Stimulated activated CD4-positive, alpha-beta T cell treated with anti-CD3 and anti-CD28 coated beads, Interleukin-4, amount 100 ng/mL, for 48 hours (primary cell): ENCODE results near the gene ATP4A.
A peak's percentile ranks its signal among the peaks of the same experiment; 100 is the strongest.

Experiments
- DNase-seq, 2 donors: peaks; one replicate each; pipeline ENCODE4 v3.0.0-alpha.2; 2020; ENCODE audit warnings: low read depth in 2 of 2

Gene ATP4A

GRCh38 chr19:35565016-35565856 lies 1.8 kb upstream of the ATP4A start:
- DNase-seq = no peak

GRCh38 chr19:35562776-35563175 lies 682 bp downstream of the ATP4A start:
- no peak for DNase-seq

- DNase-seq = no peak
Observed at GRCh38 chr19:35562336-35562735, 1.1 kb downstream of the ATP4A start.

- DNase-seq = no peak
Observed at GRCh38 chr19:35561436-35561835, 2.0 kb downstream of the ATP4A start.

- no peak for DNase-seq
Observed at GRCh38 chr19:35560677-35561076, 2.8 kb downstream of the ATP4A start.

GRCh38 chr19:35560271-35560670 lies 3.2 kb downstream of the ATP4A start:
- DNase-seq = no peak

GRCh38 chr19:35559781-35560180 lies 3.7 kb downstream of the ATP4A start:
- DNase-seq = no peak

- no peak for DNase-seq
Observed at GRCh38 chr19:35559281-35559659, 4.2 kb downstream of the ATP4A start.

- no peak for DNase-seq
Observed at GRCh38 chr19:35558400-35559280, 4.8 kb downstream of the ATP4A start.

- peak; percentile 40 to 59 for DNase-seq
Observed at GRCh38 chr19:35557539-35558399, 5.7 kb downstream of the ATP4A start.

- DNase-seq = no peak
Observed at GRCh38 chr19:35556846-35557538, 6.5 kb downstream of the ATP4A start.

- no peak for DNase-seq
Observed at GRCh38 chr19:35556025-35556590, 7.3 kb downstream of the ATP4A start.

GRCh38 chr19:35555301-35556005 lies 8.0 kb downstream of the ATP4A start:
- DNase-seq = no peak

- DNase-seq = no peak
Observed at GRCh38 chr19:35554076-35554475, 9.4 kb downstream of the ATP4A start.

GRCh38 chr19:35553385-35554000 lies 10.0 kb downstream of the ATP4A start:
- no peak for DNase-seq

- DNase-seq = no peak
Observed at GRCh38 chr19:35552534-35553384, 10.7 kb downstream of the ATP4A start.

- no peak for DNase-seq
Observed at GRCh38 chr19:35551091-35551810, 12.2 kb downstream of the ATP4A start.

- no peak for DNase-seq
Observed at GRCh38 chr19:35549879-35550523, 13.5 kb downstream of the ATP4A start.
